ENCODE data around the gene PRR13. TPM values are rescaled to one million over a fixed set of nuclear protein-coding genes. Genes with fewer than 3 reads are reported as not detected.

PRR13 gene
- total and polyA plus RNA-seq, 2 of the 13 experiments (the other 11 are each of a cell fraction or from before 2014, with no cell fraction given) = 65.0 to 102 TPM

GRCh38 chr12:53486736-53487487 lies 45.4 kb downstream of the PRR13 start:
- BruUV-seq (replicated peaks) = no TSS peak
- H3K27me3 ChIP-seq (ENCODE audit: control insufficient read depth in 1 of 2, insufficient read depth in 2 of 2, low read length in 2 of 2) = no peaks in the 10 kb centered on the region
- H3K79me2 ChIP-seq (ENCODE audit: insufficient read depth, low read length) = no peaks in the 10 kb centered on the region
- H3K4me2 ChIP-seq (ENCODE audit: low read depth, low read length) = no peak overlapping the region
- 93% methylated on average over 7 of the region's 17 CpGs for WGBS (ENCODE audit: low lambda C conversion rate)
- H2AFZ ChIP-seq (ENCODE audit: low read length) = no peak overlapping the region
- H3K4me3 ChIP-seq (replicated peaks in 1 of 3; ENCODE audit: insufficient read depth in 1 of 3, low read depth in 2 of 3, low read length in 3 of 3) = no peak overlapping the region
- in situ Hi-C loops (cut with HindIII; ENCODE audit: extremely low pct_ligation_motif_present, low pct_unique_long_range_greater_than_20kb) (no loop called here), intact Hi-C loops (cut with micrococcal nuclease; ENCODE audit: unreplicated experiment) (no loop called here)
- peaks cover 4 to 11% of the 10 kb centered on the region in 2 experiments; a peak in 3 of 5 replicates for H3K36me3 ChIP-seq (replicated peaks in 1 of 2; ENCODE audit: control insufficient read depth in 1 of 2, insufficient read depth in 2 of 2, low read length in 2 of 2)
- no peaks in the 10 kb centered on the region for H3K9me3 ChIP-seq (ENCODE audit: low read length)
- DNase-seq (ENCODE audit: low spot score) = no peak
- POLR2A ChIA-PET = interaction anchor here (1.2 kb wide), 1 partner anchor 14 kb away, joined by 7 read pairs; the partner anchor contains the start of gene TARBP2
- no peak overlapping the region for H3K9ac ChIP-seq (ENCODE audit: insufficient read depth, low read depth, low read length)
- no peak for FAIRE-seq
- ATAC-seq = peak; percentile 7
- H3K27ac ChIP-seq (ENCODE audit: extremely low read length, insufficient read depth, low read length) = no peak overlapping the region
- no peaks in the 10 kb centered on the region for H3K4me1 ChIP-seq (ENCODE audit: insufficient read depth, low read length)
- CTCF ChIA-PET (ENCODE audit: low intra/inter-chr PET ratio, low total read pairs) = no interaction called here
- H4K20me1 ChIP-seq (ENCODE audit: insufficient read depth, low read length) = peaks cover 7% of the 10 kb centered on the region; the same call in 1 of the 2 replicates
- TF ChIP-seq AGO1 (IDR thresholded peaks at IDR 0.05; ENCODE audit: low read depth, low read length, poor library complexity, severe bottlenecking) (peak; percentile 81), ZNF800 (CRISPR knock-in tag; IDR thresholded peaks at IDR 0.05) (no peak), HES4 (CRISPR knock-in tag; IDR thresholded peaks at IDR 0.05; ENCODE audit: borderline replicate concordance) (no peak), ZIK1 (CRISPR knock-in tag; IDR thresholded peaks at IDR 0.05; ENCODE audit: borderline replicate concordance, low read depth) (no peak), ZNF225 (CRISPR knock-in tag; IDR thresholded peaks at IDR 0.05) (no peak), AGO2 (optimal IDR thresholded peaks at IDR 0.05; ENCODE audit: low read depth, low read length) (peak; percentile 95), PHF21A (CRISPR knock-in tag; IDR thresholded peaks at IDR 0.05) (no peak), PLRG1 (conservative IDR thresholded peaks at IDR 0.05) (no peak), ZNF7 (CRISPR knock-in tag; IDR thresholded peaks at IDR 0.05) (no peak), IKZF4 (CRISPR knock-in tag; IDR thresholded peaks at IDR 0.05; ENCODE audit: borderline replicate concordance, low read depth, not compliant biosample characterization) (no peak), PCBP2 (optimal IDR thresholded peaks at IDR 0.05; ENCODE audit: low read depth, low read length, poor library complexity, severe bottlenecking) (no peak)
- TF ChIP-seq, protein P1, sequence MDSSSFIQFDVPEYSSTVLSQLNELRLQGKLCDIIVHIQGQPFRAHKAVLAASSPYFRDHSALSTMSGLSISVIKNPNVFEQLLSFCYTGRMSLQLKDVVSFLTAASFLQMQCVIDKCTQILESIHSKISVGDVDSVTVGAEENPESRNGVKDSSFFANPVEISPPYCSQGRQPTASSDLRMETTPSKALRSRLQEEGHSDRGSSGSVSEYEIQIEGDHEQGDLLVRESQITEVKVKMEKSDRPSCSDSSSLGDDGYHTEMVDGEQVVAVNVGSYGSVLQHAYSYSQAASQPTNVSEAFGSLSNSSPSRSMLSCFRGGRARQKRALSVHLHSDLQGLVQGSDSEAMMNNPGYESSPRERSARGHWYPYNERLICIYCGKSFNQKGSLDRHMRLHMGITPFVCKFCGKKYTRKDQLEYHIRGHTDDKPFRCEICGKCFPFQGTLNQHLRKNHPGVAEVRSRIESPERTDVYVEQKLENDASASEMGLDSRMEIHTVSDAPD (CRISPR knock-in tag; IDR thresholded peaks at IDR 0.05) = no peak
- TF ChIP-seq, protein P2, sequence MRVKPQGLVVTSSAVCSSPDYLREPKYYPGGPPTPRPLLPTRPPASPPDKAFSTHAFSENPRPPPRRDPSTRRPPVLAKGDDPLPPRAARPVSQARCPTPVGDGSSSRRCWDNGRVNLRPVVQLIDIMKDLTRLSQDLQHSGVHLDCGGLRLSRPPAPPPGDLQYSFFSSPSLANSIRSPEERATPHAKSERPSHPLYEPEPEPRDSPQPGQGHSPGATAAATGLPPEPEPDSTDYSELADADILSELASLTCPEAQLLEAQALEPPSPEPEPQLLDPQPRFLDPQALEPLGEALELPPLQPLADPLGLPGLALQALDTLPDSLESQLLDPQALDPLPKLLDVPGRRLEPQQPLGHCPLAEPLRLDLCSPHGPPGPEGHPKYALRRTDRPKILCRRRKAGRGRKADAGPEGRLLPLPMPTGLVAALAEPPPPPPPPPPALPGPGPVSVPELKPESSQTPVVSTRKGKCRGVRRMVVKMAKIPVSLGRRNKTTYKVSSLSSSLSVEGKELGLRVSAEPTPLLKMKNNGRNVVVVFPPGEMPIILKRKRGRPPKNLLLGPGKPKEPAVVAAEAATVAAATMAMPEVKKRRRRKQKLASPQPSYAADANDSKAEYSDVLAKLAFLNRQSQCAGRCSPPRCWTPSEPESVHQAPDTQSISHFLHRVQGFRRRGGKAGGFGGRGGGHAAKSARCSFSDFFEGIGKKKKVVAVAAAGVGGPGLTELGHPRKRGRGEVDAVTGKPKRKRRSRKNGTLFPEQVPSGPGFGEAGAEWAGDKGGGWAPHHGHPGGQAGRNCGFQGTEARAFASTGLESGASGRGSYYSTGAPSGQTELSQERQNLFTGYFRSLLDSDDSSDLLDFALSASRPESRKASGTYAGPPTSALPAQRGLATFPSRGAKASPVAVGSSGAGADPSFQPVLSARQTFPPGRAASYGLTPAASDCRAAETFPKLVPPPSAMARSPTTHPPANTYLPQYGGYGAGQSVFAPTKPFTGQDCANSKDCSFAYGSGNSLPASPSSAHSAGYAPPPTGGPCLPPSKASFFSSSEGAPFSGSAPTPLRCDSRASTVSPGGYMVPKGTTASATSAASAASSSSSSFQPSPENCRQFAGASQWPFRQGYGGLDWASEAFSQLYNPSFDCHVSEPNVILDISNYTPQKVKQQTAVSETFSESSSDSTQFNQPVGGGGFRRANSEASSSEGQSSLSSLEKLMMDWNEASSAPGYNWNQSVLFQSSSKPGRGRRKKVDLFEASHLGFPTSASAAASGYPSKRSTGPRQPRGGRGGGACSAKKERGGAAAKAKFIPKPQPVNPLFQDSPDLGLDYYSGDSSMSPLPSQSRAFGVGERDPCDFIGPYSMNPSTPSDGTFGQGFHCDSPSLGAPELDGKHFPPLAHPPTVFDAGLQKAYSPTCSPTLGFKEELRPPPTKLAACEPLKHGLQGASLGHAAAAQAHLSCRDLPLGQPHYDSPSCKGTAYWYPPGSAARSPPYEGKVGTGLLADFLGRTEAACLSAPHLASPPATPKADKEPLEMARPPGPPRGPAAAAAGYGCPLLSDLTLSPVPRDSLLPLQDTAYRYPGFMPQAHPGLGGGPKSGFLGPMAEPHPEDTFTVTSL (CRISPR knock-in tag; IDR thresholded peaks at IDR 0.05; ENCODE audit: borderline replicate concordance) = no peak

Data from HepG2 (cell line).